Mesenteric fat pad (tissue), 1 donor: Measurements from ENCODE around the gene SETBP1. TPM values are rescaled to one million over a fixed set of nuclear protein-coding genes. Genes with fewer than 3 reads are reported as not detected.

Experiments
- DNase-seq: peaks from one replicate; pipeline ENCODE4 v3.0.0-alpha.2; 2020; ENCODE audit warnings: low spot score
- total RNA-seq: library from RNA; stranded (reverse); fragmentation: NEBNext Ultra II Directional; extraction: Animal tissue kit (Norgen Biotek cat#: 25700); gene quantifications from one replicate; pipeline ENCODE4 v1.2.1, GENCODE V29; 2021
- donor health status: DM: yes; HTN: yes; CAD: no.

Gene SETBP1
- total RNA-seq, 1 donor from 2014 or later, result 21.6 TPM

DNA sequence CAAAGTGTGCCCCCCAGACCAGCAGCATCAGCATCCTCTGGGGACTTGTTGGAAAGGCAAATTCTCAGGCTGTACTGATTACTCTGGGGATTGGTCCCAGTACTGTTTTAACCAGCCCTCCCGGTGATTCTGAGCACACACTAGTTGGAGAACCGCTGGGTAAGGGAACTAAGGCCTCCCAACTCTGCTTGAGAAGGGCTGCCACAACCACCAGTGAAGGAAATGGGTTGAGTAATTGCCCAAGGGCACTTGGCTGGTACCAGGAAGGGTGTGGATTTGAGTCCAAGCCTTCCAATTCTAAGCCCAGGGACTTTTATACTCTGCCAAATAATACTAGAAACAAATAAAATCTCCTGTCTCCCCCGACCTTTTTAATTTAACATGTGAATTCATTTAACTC lies 219.9 kb downstream of the SETBP1 start:
- no peak for DNase-seq

DNA sequence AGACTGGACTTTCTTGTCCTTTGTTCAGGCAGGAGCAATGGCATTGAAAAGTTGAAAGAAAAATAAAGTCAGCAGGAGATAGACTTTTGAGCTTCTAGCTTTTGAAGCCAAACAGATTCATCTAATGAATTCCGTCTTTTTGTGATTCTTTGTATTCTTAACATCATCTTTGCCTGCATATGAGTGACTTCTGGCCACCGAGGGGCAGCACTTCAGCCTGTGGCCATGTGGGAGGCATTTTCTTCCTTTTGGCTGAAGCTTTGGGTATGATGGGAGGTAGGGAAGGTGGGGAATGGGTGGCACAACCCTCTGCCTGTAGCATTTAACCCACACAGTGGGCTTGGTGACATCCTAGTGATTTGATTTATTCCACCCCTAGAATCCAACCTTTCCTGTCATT lies 220.6 kb downstream of the SETBP1 start:
- no peak for DNase-seq

DNA sequence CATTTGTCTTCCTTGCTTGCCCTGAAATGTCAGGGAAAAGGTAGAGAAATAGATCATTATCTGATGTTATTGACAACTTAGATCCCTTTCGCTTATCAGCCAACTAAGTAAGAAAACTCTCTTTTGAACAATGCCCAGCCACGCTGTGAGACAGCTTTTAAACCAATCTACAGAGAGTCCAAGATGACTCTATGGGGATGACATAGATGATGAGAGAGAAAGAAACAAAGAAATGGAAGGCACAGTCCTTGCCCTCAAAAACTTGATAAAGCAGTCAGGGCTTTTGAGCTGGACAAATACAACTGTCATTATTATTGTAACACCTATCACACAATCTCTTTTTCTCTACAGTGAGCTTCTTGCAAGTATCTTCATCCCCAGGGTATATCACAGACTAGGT lies 222.6 kb downstream of the SETBP1 start:
- DNase-seq, result no peak

DNA sequence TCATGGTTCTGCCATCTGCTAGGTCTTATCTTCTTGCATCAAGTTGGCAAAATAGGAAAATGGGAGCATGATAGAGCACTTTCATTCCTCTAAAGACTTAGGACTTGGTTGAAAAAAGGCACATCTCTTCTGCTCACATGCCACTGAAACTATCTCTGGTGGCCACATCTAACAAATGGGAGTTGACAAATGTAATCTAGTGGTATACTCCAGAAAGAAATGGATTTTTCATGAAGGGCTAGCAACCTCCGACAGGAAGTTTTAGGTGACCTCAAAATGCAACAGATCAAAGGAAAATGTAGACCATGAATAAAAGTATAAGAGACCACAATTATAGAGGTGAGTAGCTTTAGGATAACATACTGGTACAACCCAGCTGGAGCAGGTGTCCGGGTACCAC lies 224.1 kb downstream of the SETBP1 start:
- DNase-seq, result no peak

DNA sequence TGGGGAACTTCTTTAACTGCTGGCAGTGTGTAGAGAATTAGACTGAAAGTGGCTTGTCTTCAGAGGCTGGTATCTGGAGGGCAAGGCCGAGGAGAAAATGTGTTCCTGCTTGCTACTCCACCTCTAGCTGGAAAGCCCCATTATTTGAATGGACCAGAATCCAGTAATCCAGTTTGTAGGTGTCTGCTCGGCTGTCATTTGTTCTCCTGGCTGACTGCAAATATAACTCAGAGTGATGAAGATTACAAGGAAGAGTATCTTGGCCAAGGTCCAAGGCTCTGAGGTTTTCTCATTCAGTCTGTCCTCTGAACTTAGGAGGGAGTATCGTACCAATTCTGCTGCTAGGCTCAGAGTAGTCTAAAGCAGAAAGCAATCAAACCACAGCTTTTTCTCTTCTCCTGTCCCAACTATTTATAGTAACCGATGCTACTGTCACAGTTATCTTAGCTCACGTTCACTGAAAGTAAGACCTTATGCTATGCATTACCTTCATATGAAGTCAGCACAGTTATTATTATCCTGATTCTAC lies 228.6 kb downstream of the SETBP1 start:
- DNase-seq, result no peak

DNA sequence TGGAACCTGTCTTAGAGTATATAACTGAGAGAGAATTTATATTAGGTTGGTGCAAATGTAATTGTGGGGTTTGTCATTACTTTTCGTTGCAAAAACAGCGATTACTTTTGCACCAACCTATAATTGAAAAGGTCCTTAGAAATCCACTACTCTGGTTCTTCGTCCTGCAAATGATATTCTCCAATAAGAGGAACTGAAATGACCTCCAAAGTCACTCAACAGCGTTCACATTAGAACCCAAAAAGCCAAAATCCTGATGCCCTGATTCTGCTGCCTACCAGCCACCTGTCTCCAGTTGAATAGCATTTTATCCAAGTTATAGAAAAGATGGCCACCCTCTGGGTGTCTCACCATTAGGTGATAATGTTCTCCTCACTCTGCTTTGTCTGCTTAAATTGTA lies 230.6 kb downstream of the SETBP1 start:
- no peak for DNase-seq

DNA sequence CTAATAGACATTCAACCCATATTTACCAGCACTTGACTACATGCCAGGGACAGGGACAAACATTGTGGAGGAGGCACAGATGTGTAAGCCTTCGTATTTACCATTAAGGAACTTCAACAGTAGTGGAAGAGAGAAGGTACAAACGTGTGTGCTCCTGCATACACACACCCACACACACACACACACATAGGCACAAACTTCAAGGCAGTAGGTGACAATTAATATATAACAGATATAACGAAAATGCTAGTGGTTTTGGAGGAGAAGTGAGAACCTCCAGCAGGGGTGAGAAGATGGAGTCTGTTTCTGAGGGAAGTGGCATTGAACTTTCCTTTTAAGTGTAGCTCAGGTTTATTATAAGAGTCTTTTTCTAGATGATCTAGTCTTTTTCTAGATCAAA lies 231.1 kb downstream of the SETBP1 start:
- no peak for DNase-seq

DNA sequence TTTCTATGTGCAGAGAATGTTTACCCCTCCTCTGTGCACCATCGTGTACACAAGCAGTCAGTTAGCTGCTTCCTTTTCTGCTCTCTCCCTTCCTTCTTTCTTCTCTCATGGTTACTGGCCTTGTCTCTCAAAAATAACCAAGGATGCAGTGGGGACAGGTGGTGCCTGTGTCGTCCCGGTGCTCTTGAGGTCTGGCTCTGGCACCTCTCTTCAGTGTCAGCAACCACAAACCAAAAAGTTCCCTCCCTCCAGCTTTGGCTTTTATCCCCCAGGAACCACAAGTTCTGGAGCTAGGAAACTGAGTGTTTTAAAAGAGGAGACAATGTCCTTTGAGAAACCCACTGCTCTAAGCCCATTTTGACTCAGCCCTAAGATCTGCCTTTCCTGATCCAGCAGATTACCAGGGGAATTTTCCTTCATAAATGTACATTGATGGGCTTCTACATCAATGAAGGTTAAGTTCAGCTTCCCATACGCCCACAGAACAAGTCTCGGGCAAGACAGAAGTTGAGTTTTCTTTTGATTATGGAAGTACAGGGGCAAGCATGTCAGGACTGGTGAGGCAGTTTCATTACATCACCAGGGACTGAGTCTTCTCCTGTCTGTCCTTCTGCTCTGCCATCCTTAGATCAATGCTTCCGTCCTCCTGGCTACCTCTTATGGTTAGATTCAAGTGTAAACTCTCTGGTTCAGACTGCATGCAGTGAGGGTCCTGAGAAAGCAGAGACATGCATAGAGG lies 232.2 kb downstream of the SETBP1 start:
- no peak for DNase-seq

DNA sequence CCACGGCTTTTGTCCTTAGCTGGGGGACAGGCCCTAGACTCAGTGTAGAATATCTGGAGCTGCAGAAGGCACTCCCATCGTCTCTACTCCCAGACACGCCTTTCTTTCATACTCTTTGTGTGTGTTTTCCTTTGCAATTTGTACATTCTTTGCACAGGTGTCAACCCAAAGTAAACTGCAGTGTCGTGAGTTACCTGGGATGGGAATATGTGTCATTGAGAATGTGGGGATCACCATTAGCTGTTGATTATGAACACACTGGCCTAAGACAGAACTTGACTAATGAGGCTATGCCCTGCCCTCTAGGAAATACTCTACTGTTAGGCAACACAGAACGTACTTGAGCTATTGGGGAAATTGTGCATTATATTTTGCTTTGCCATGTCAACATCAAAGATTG lies 233.3 kb downstream of the SETBP1 start:
- DNase-seq, result no peak

DNA sequence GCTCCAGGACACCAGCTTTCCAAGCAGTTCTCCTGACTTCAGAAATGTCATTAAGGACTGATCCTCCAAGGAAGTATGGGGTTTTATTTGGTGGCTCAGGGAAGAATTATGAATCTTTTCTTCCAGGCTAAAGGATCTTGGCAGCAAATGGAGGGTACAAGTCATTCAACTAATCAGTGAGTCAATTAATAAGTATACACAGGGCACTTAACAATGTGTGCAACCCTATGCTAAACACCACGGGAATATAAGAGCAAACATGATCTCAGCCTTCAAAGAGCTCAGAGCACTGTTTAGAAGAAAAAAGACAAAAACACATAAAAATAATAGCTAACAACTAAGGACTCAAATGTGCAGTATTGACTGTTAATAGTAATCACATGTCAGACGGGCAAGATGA lies 234.5 kb downstream of the SETBP1 start:
- DNase-seq, result no peak

DNA sequence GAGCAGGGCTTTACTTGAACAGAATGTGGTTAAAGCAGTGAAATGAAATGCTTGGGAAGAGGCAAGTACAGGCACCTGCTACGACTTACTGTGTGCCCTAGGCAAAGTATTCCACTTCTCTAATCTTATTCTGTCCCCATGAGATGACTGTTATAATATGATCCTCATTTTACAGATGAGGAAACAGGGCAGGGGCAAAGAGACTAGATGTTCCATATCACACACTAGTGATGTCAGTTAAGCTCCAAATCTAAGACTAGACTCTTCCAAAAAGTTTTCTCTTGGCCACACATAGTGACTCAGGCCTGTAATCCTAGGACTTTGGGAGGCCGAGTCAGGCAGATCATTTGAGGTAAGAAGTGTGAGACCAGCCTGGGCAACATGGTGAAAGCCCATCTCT lies 235.0 kb downstream of the SETBP1 start:
- no peak for DNase-seq

DNA sequence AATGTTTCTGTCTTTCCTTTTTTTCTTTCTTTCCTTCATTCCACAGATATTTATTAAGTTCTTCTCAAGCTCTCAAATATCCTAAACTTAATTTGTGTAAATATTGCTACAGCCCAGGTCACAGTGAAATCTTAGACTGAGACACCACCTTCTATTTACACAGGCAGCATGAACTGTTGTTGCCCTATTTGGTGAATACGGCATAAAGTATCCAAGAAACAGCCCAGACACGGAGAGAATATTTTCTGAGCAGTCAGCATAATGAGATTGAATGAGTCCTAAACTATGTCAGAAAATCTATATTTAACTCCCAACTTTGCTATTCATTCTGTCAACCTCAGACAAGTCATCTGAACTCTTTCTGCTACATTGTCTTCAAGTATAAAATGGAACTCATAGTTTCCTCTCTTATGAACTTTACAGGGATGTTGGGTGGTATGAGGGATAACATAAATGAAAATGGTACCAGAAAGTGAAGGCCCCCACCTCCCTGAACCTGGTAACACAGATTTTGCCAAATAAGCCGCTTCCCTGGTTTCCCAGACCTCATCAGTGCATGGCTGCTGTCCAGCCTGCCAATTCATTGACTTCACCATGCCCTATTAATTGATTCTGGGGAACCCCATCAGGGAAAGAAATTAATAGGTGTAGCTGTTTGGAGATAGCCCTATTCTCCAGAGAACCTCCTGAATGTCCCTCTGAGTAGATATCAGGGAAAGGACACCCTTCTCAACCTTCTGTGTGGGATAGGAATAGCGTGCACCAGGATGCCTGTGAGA lies 235.9 kb downstream of the SETBP1 start:
- no peak for DNase-seq

DNA sequence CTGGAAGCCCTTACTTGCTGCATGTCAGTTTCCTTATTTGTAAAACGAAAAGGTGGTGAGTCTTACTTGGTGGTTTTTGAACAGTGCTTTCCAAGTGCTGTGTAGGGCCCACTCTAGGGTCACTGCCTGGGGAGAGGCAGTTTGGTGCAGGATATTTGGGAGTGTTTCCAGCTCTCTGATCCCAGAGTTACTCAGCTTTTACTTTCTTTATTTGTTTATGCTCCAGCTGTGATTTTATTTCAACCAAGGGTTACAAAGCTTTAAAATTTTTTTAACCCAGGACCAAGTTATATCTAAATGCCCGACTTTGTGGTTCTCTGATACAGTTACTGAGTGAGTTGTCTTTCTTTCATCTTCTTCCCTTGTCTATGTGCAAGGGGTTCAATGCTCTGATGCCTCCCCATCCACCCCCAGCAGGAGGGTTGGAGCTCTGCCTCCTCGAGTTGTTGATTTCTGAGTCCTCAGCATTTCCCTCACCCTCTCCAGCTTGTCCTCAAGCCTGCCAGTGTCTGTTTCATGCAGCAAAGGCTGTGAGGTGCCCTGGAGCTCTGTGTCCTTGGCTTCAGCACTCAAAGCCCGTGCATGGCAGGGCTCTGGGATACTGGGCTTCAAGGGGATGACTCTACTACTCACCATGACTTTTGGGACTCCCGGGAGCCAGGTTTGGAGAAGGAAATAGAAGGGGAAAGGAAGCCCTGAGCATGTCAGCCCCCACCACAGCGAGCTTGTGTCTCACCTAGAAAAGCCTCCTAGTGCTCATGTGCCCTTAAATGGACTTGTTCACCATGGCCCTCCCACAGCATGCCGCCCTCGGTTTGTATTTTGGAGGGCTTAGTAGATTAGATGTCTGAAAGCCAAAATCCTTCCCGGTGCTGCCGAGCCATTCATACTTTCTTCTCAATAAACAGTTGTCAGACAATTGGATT lies 236.8 kb downstream of the SETBP1 start:
- DNase-seq, result no peak

DNA sequence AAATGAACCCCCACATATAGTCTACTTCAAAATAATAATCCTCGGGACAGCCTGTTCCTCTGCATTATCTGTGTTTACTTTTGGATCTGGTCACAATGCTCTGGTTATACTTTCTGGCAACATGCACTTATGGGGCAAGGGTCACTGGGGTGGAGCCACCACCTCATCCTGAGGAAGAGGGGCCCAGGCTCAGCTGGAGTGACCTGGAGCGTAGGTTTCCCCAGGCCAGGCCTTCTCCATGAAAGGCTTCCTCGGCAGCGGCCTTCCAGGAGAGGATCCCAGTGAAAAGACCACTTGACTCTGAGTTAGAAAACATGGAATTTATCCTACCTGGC lies 237.4 kb downstream of the SETBP1 start:
- DNase-seq, result no peak

DNA sequence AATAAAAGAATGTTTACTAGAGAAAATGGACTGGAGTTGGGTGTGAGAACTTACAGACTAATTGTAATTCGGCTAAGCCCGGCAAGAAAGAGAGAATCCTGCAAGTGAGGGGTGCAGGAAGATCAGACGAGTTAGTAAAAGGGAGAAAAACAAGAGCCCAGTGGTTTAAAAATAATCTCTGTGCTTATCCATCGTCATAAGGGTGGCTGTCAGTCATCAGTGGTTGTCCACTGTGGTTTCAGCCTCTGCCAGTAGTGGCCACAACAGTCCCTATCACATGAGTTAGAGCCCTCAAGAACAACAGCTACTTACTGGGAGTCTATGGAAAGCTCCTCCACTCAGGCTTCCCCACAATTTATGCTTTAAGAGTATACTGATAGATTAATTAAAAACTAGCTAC lies 239.8 kb downstream of the SETBP1 start:
- DNase-seq, result no peak

DNA sequence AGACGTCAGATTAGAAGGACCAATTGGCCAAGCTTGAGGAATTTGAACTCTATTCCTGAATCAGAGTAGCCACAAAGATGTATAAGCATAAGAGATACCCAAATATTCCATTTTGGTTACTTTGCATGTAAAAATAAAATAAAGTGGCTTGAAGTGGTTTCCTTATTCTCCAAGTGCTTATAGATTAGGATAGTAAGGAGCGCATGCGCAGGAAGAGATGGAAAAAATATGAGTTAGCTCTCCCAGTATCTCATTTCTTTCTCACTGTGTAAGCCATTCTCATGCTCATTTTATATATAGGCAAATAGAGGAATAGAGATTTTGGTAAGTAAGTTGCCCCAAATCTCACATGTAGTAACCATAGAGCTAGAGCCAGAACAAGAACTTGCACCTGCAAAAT lies 241.3 kb downstream of the SETBP1 start:
- DNase-seq, result no peak

DNA sequence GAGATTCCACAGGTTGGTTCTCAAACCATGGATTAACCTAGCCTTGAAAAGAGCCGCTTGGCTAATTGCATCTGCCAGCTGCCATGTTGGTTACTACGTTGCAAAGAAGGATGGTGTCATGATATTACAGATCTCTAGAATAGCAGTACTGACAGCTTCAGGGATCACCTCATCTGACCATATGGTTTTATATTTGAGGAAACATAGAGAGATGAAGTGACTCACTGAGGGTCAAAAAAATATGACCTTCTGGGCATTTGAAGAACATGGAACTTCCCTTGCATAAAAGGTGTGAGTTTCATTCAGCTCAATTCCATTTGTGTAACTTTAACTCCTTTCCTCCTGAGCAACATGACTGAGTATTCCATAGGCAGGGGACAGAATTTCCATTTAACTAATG lies 242.3 kb downstream of the SETBP1 start:
- no peak for DNase-seq

DNA sequence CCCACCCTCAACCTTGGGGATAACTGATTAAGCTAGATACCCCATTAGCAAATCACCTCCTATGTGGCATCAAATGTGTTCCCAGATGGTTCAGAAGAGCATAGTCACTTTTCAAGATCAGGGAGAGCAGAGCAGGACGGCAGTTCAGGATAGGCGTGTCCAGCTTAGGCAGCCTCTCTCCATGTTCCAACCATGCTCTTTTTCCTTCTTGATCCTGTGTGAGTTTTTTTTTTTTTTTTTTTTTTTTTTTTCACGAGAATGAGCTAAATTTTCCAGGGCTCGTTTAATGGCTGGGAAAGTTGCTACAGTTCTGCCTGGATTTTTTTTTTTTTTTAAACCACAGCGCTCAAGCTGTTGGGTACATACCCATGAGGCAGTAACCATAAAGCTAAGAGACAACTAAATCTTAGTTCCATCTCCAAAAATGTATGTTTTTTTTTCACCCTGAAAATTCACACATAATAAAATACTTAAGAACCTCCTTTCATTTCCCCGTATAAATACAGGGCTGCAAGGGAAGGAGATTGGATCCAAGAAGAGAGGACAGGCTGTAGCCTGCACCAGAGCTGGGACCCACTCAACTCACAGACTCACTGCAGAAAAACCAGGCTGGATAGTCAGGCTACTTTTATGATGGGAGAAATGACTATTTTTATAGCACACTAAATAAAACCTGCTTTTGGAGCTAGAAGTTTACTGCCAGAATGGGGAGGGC lies 244.3 kb downstream of the SETBP1 start:
- no peak for DNase-seq

DNA sequence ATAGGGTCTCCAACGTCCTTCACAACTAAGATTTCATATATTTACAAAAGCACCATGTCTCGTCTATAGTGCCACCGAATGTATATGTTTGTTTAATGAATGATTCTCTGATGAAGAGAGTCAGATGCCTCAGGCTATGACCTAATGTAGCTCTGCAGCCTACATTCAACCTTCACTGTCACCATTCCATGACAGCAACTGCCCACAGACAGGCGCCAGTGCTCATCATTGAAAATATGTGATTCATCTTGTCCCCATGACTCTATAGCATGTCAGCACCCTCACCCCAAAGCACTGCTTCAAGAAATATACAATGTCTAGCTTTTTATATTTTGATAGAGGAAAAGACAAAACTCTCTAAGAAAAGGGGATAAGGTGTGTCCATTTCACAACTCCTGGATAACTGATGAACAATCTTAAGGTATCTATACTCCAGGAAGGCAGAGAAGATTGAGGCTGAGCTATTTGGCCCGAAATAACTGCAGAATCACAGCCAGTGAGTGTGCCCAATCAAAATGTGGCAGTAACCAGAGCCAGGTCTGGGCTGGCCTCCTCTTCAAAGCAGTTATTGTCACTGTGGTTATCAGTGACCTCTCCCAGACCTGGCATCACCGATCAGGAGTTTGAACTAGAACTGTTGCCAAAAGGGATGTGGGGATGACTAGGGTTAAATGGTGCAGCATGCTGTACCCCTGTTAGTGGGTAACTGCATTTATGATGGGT lies 246.6 kb downstream of the SETBP1 start:
- no peak for DNase-seq

DNA sequence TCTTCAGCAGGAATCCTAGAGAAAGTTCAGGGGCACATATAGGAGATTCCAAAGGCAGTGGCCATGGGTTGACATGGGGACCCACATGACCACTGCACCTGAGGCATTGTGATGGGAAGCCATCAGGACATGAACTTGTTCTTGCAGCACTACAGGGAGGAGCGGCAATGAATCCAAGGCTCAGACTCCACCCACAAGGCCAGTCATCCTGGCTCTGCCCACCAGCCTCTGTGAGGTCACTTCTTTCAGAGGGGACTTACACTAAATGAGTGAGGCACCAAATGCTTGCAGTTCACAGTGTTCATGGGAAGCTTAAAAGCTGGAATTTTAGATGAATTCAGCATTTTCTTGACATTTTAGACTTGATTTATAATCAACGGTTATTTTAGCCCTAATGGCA lies 254.2 kb downstream of the SETBP1 start:
- DNase-seq, result no peak
